ENCODE data around the gene SAFB2. TPM values are rescaled to one million over a fixed set of nuclear protein-coding genes. Genes with fewer than 3 reads are reported as not detected.

SAFB2 gene
- total RNA-seq, 1 donor from 2014 or later = 143 TPM

DNA sequence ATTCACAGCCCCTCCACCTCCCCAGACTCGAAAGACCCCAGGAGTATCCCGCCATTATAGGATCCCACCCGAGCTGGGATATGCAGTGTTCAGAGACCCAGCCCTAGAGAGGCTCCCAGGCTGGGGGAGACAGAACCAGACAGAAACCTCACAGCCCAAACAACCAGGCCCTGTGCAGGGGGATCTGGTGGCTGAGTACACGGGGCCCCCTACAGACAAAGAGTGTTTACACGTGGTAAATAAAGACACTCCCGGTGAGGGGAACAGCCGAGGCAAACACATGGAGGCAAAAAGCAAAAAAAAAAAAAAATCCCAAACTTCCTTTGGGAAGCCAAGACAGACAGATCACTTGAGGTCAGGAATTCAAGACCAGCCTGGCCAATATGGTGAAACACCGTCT lies 79.9 kb downstream of the SAFB2 start:
- DNase-seq = no peak
- ATAC-seq (ENCODE audit: low read depth) = no peak
- H3K9me3 Mint-ChIP-seq = no peaks in the 10 kb centered on the region
- H3K4me3 Mint-ChIP-seq = no peak overlapping the region
- intact Hi-C loops (cut with micrococcal nuclease) = no loop called here
- TF ChIP-seq, protein P1, sequence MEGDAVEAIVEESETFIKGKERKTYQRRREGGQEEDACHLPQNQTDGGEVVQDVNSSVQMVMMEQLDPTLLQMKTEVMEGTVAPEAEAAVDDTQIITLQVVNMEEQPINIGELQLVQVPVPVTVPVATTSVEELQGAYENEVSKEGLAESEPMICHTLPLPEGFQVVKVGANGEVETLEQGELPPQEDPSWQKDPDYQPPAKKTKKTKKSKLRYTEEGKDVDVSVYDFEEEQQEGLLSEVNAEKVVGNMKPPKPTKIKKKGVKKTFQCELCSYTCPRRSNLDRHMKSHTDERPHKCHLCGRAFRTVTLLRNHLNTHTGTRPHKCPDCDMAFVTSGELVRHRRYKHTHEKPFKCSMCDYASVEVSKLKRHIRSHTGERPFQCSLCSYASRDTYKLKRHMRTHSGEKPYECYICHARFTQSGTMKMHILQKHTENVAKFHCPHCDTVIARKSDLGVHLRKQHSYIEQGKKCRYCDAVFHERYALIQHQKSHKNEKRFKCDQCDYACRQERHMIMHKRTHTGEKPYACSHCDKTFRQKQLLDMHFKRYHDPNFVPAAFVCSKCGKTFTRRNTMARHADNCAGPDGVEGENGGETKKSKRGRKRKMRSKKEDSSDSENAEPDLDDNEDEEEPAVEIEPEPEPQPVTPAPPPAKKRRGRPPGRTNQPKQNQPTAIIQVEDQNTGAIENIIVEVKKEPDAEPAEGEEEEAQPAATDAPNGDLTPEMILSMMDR (IDR thresholded peaks at IDR 0.05) = no peak
- peaks cover 9% of the 10 kb centered on the region for H3K27me3 Mint-ChIP-seq
- H3K4me1 Mint-ChIP-seq = no peaks in the 10 kb centered on the region
- H3K27ac Mint-ChIP-seq = no peak overlapping the region
- ChIA-PET POLR2A (no interaction called here), CTCF (no interaction called here)
- H3K36me3 Mint-ChIP-seq (ENCODE audit: low read depth) = no peaks in the 10 kb centered on the region

DNA sequence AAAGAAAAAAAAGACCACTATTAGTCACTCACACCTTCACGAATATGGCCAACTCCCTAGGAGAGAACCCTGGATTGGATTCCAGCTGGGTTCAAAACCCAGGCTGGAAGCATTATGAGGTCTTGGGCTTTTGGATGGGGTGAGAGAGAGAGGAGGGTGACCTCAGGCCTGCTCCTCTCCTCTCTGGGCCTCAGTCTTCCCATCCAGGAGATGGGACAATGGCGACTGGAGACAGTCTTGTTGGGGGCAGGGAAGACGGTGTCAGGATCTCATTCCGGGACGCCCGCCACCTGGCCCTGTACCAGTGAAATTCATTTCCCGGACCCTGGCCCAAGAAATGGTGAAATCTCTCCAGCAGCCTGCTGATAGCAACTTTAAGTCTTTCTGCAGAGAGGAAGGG lies 81.1 kb downstream of the SAFB2 start:
- intact Hi-C loops (cut with micrococcal nuclease) = no loop called here
- Mint-ChIP-seq H3K9me3 (no peaks in the 10 kb centered on the region), H3K27ac (no peak overlapping the region), H3K36me3 (ENCODE audit: low read depth) (no peaks in the 10 kb centered on the region), H3K4me3 (no peak overlapping the region), H3K4me1 (no peaks in the 10 kb centered on the region), H3K27me3 (peaks cover 13% of the 10 kb centered on the region)
- CTCF ChIA-PET = no interaction called here
- DNase-seq (no peak), ATAC-seq (ENCODE audit: low read depth) (no peak)
- POLR2A ChIA-PET = no interaction called here
- TF ChIP-seq, protein P1 (IDR thresholded peaks at IDR 0.05) = no peak

GRCh38 chr19:5540208-5540607 lies 82.4 kb downstream of the SAFB2 start:
- CTCF ChIA-PET = no interaction called here
- POLR2A ChIA-PET = no interaction called here
- DNase-seq (no peak), ATAC-seq (ENCODE audit: low read depth) (no peak)
- Mint-ChIP-seq H3K4me3 (no peak overlapping the region), H3K27me3 (peaks cover 18% of the 10 kb centered on the region), H3K36me3 (ENCODE audit: low read depth) (peaks cover under 1% of the 10 kb centered on the region), H3K4me1 (no peaks in the 10 kb centered on the region), H3K9me3 (peaks cover 4% of the 10 kb centered on the region), H3K27ac (no peak overlapping the region)
- intact Hi-C loops (cut with micrococcal nuclease) = no loop called here
- TF ChIP-seq, protein P1 (IDR thresholded peaks at IDR 0.05) = no peak

GRCh38 chr19:5537870-5538269 lies 84.7 kb downstream of the SAFB2 start:
- H3K4me3 Mint-ChIP-seq = no peak overlapping the region
- no peak overlapping the region for H3K27ac Mint-ChIP-seq
- ATAC-seq (ENCODE audit: low read depth) = no peak
- peaks cover 4% of the 10 kb centered on the region for H3K36me3 Mint-ChIP-seq (ENCODE audit: low read depth)
- no peaks in the 10 kb centered on the region for H3K4me1 Mint-ChIP-seq
- peaks cover 21% of the 10 kb centered on the region for H3K27me3 Mint-ChIP-seq
- ChIA-PET CTCF (no interaction called here), POLR2A (no interaction called here)
- DNase-seq = no peak
- TF ChIP-seq, protein P1 (IDR thresholded peaks at IDR 0.05) = no peak
- peaks cover 19% of the 10 kb centered on the region for H3K9me3 Mint-ChIP-seq
- intact Hi-C loops (cut with micrococcal nuclease) = no loop called here

Other genes starting within 250 kb of the SAFB2 start
- gene ZNRF4, start 167.4 kb downstream of the SAFB2 start, total RNA-seq = not detected in 2 replicates
- 0.61 and 1.00 TPM in 2 replicates for gene TINCR, start 54.8 kb downstream of the SAFB2 start, total RNA-seq
- gene SAFB, start 307 bp upstream of the SAFB2 start, total RNA-seq = 162 and 171 TPM in 2 replicates
- gene MICOS13, start 57.7 kb upstream of the SAFB2 start, total RNA-seq = 58.0 and 60.8 TPM in 2 replicates
- gene HSD11B1L, start 58.3 kb upstream of the SAFB2 start, total RNA-seq = 1.4 and 1.5 TPM in 2 replicates
- gene RPL36, start 67.5 kb upstream of the SAFB2 start, total RNA-seq = 1,170 and 1,330 TPM in 2 replicates
- 72.9 and 77.5 TPM in 2 replicates for gene LONP1, start 97.4 kb upstream of the SAFB2 start, total RNA-seq
- gene CATSPERD, start 97.9 kb upstream of the SAFB2 start, total RNA-seq = not detected in 2 replicates
- gene PRR22, start 162.0 kb upstream of the SAFB2 start, total RNA-seq = 7.5 and 9.8 TPM in 2 replicates
- 82.8 and 89.1 TPM in 2 replicates for gene DUS3L, start 168.4 kb upstream of the SAFB2 start, total RNA-seq
- 0.32 and 0.42 TPM in 2 replicates for gene NRTN, start 182.3 kb upstream of the SAFB2 start, total RNA-seq
- gene FUT6, start 216.9 kb upstream of the SAFB2 start, total RNA-seq = not detected in 2 replicates
- not detected in 2 replicates for gene FUT3, start 228.7 kb upstream of the SAFB2 start, total RNA-seq
- not detected in 2 replicates for gene FUT5, start 247.8 kb upstream of the SAFB2 start, total RNA-seq

Data from activated B cell treated with CpG ODN at 0.5 μM for 24 hours (primary cell).